Psoas muscle (tissue), 8 donors: ENCODE measurements around the gene OR11H6. TPM values are rescaled to one million over a fixed set of nuclear protein-coding genes. Genes with fewer than 3 reads are reported as not detected.
"Not testable (repeated sequence)": the region's sequence is repeated elsewhere in the genome, so short reads cannot be mapped to it uniquely, and the experiment has no call there.

Source experiments
- ATAC-seq, 4 donors: fragments of 200-7000 bp; cut with Tn5 transposase; one replicate each; pipeline ENCODE4 v1.9.1; 2020; ENCODE audit warnings: moderate library complexity in 3 of 4, mild to moderate bottlenecking in 2 of 4
- DNase-seq, 2 donors: peaks; one replicate each; pipeline ENCODE4 v3.0.0-alpha.2; 2020
- H3K27ac ChIP-seq: fragments of 200-600 bp; one replicate; pipeline ENCODE4 v1.8.0; 2022
- H3K27me3 ChIP-seq, 3 donors: fragments of 200-600 bp in 1 of 3; one replicate each; pipeline versions ENCODE4 v1.6.1 to v1.8.0; 2013 to 2022; ENCODE audit warnings: low read length in 2 of 3, mild to moderate bottlenecking in 2 of 3, moderate library complexity in 1 of 3; ENCODE audit not compliant: insufficient read depth in 3 of 3
- H3K36me3 ChIP-seq, 2 donors: fragments of 200-600 bp in 1 of 2; one replicate each; pipeline versions ENCODE4 v1.6.1 to v1.8.0; 2013 to 2022; ENCODE audit warnings: low read depth in 1 of 2, mild to moderate bottlenecking in 1 of 2, moderate library complexity in 1 of 2; ENCODE audit not compliant: insufficient read depth in 1 of 2
- H3K4me1 ChIP-seq: fragments of 200-600 bp; one replicate; pipeline ENCODE4 v1.8.0; 2022
- H3K4me3 ChIP-seq: fragments of 200-600 bp; one replicate; pipeline ENCODE4 v1.8.0; 2022; ENCODE audit warnings: mild to moderate bottlenecking
- H3K9me3 ChIP-seq: fragments of 200-600 bp; one replicate; pipeline ENCODE4 v1.8.0; 2022
- WGBS, 3 donors: extraction: QIAGEN DNeasy Blood & Tissue Kit; methylation state at CpG; one replicate each; pipeline versions ENCODE4 v1.1.6 to v1.1.7; 2013; 5-methylcytosine and 5-hydroxymethylcytosine counted together
- intact Hi-C, 2 donors: fragments of 100-400 bp; cut with DNase I; formaldehyde crosslinking; loops; one replicate each; pipeline versions ENCODE4 v1.11.0 to v1.14.2; 2022
- long read RNA-seq, 2 donors: library from polyadenylated mRNA; unstranded; transcript quantifications; one replicate each; pipeline ENCODE4 v2.0.0, GENCODE V29; 2021
- polyA plus RNA-seq, 3 donors: library from polyadenylated mRNA; stranded (reverse); fragments of 200-250 nt; gene quantifications; one replicate each; pipeline ENCODE4 v1.2.3, GENCODE V29; 2013
- total RNA-seq, 4 donors: library from RNA; stranded (reverse); fragmentation: NEBNext Ultra II Directional in 2 of 4; extraction: Animal tissue kit (Norgen Biotek cat#: 25700) in 2 of 4; gene quantifications; one replicate each; pipeline versions ENCODE4 v1.2.1 to v1.2.4, GENCODE V29; 2021 to 2023
- TF ChIP-seq, protein P1 (sequence below): fragments of 200-600 bp; IDR thresholded peaks from one replicate; pipeline ENCODE4 v1.8.0; 2022; ENCODE audit warnings: antibody characterized with exemption
- donor health status: healthy with polysubstance abuse.
- donor health status: DM: no; HTN: no; CAD: no; lungs with moderate emphysema.
- donor health status: Bipolar disorder and iron deficiency.
- donor health status: healthy.
- donor health status: DM: yes; HTN: yes; CAD: no.
- donor health status: DM: no; HTN: no; CAD: no.
- donor health status: DM: no; HTN: no; CAD: no.
- donor health status: DM: yes; HTN: yes; CAD: no.

The OR11H6 gene, protein sequence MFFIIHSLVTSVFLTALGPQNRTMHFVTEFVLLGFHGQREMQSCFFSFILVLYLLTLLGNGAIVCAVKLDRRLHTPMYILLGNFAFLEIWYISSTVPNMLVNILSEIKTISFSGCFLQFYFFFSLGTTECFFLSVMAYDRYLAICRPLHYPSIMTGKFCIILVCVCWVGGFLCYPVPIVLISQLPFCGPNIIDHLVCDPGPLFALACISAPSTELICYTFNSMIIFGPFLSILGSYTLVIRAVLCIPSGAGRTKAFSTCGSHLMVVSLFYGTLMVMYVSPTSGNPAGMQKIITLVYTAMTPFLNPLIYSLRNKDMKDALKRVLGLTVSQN
- total RNA-seq: not detected
- not detected for polyA plus RNA-seq
- long read RNA-seq, donor 1: 0 reads
- long read RNA-seq, donor 2: 0 reads

DNA sequence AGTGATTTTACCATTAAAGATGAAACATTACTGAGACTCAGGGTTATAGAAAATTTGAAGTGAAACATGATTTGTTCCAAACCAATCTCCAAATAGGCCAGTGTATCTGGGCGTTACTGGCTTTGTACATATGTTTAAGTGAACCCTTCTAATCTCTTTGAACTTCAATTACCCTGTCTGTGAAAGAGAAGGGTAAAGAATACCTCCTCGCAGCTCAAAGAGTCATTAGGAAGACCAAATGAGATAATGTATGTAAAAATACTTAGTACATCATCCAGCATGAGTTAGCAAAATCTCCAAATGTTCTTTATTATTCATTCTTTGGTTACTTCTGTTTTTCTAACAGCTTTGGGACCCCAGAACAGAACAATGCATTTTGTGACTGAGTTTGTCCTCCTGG is at the start of gene OR11H6:
TSS of gene OR11H6 (plus strand) at position 301 of the 400 bp plus-strand sequence. CDS start at position 301, 0 bp downstream.
- no peaks in the 10 kb centered on the region for H3K36me3 ChIP-seq
- H3K4me1 ChIP-seq: no peaks in the 10 kb centered on the region
- intact Hi-C loops: no loop called here
- H3K9me3 ChIP-seq: no peaks in the 10 kb centered on the region
- H3K4me3 ChIP-seq: no peak within 1 kb of the TSS
- no peak for ATAC-seq
- no peak for DNase-seq
- H3K27ac ChIP-seq: no peak within 1 kb of the TSS
- 21 to 31% (median 23%) methylated on average over 2 of the region's 2 CpGs for WGBS, 3 donors
- TF ChIP-seq, protein P1, sequence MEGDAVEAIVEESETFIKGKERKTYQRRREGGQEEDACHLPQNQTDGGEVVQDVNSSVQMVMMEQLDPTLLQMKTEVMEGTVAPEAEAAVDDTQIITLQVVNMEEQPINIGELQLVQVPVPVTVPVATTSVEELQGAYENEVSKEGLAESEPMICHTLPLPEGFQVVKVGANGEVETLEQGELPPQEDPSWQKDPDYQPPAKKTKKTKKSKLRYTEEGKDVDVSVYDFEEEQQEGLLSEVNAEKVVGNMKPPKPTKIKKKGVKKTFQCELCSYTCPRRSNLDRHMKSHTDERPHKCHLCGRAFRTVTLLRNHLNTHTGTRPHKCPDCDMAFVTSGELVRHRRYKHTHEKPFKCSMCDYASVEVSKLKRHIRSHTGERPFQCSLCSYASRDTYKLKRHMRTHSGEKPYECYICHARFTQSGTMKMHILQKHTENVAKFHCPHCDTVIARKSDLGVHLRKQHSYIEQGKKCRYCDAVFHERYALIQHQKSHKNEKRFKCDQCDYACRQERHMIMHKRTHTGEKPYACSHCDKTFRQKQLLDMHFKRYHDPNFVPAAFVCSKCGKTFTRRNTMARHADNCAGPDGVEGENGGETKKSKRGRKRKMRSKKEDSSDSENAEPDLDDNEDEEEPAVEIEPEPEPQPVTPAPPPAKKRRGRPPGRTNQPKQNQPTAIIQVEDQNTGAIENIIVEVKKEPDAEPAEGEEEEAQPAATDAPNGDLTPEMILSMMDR: no peak
- no peaks in the 10 kb centered on the region for H3K27me3 ChIP-seq

DNA sequence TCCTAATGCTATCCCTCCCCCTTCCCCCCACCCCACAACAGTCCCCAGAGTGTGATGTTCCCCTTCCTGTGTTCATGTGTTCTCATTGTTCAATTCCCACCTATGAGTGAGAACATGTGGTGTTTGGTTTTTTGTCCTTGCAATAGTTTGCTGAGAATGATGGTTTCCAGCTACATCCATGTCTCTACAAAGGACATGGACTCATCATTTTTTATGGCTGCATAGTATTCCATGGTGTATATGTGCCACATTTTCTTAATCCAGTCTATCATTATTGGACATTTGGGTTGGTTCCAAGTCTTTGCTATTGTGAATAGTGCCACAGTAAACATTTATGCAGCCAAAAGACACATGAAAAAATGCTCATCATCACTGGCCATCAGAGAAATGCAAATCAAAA is 49.3 kb upstream of the OR11H6 start:
- H3K36me3 ChIP-seq, H3K4me1 ChIP-seq, H3K27ac ChIP-seq, intact Hi-C loops, H3K4me3 ChIP-seq, ATAC-seq, H3K27me3 ChIP-seq, H3K9me3 ChIP-seq, DNase-seq: not testable (repeated sequence)

GRCh38 chr14:20176330-20176729 is 47.2 kb upstream of the OR11H6 start:
- Histone ChIP-seq H3K4me1 (no peaks in the 10 kb centered on the region), H3K9me3 (no peaks in the 10 kb centered on the region), H3K27ac (no peak overlapping the region), H3K36me3 (no peaks in the 10 kb centered on the region), H3K27me3 (no peaks in the 10 kb centered on the region), H3K4me3 (no peak overlapping the region)
- DNase-seq (no peak), ATAC-seq (no peak)
- TF ChIP-seq, protein P1: no peak
- intact Hi-C loops: no loop called here
- 41 to 61% (median 53%) methylated on average over 6 of the region's 6 CpGs for whole genome bisulfite sequencing, 3 donors

GRCh38 chr14:20177433-20177974 is 46.0 kb upstream of the OR11H6 start:
- no peaks in the 10 kb centered on the region for H3K36me3 ChIP-seq
- H3K4me3 ChIP-seq: no peak overlapping the region
- DNase-seq (no peak), ATAC-seq (no peak)
- H3K27me3 ChIP-seq: no peaks in the 10 kb centered on the region
- H3K27ac ChIP-seq: no peak overlapping the region
- no peaks in the 10 kb centered on the region for H3K4me1 ChIP-seq
- WGBS, 3 donors: 83 to 84% (median 83%) methylated on average over 7 of the region's 7 CpGs
- no peaks in the 10 kb centered on the region for H3K9me3 ChIP-seq
- TF ChIP-seq, protein P1: no peak
- intact Hi-C loops: no loop called here

GRCh38 chr14:20179218-20179617 is 44.3 kb upstream of the OR11H6 start:
- WGBS, 3 donors: 43 to 54% (median 52%) methylated on average over 5 of the region's 5 CpGs
- Histone ChIP-seq H3K9me3 (no peaks in the 10 kb centered on the region), H3K4me1 (no peaks in the 10 kb centered on the region), H3K36me3 (no peaks in the 10 kb centered on the region), H3K27ac (no peak overlapping the region), H3K27me3 (no peaks in the 10 kb centered on the region), H3K4me3 (no peak overlapping the region)
- intact Hi-C loops: no loop called here
- TF ChIP-seq, protein P1: no peak
- ATAC-seq (no peak), DNase-seq (no peak)
